WTC11 (cell line): ENCODE results near the gene SLC16A10. TPM values are rescaled to one million over a fixed set of nuclear protein-coding genes. Genes with fewer than 3 reads are reported as not detected.
"Not testable (repeated sequence)": the region's sequence is repeated elsewhere in the genome, so short reads cannot be mapped to it uniquely, and the experiment has no call there.

Source experiments
- ATAC-seq: fragments of 200-7000 bp; cut with Tn5 transposase; 2 replicates; pipeline ENCODE4 v1.10.0; 2021; ENCODE audit warnings: mild to moderate bottlenecking, moderate library complexity
- CTCF ChIA-PET: fragments of 300-600 bp; sonication (Branson Sonifier 250); formaldehyde crosslinking; loops from one replicate; lab custom pipeline; 2021; ENCODE audit warnings: antibody characterized with exemption; lab: Charles Lee
- POLR2A ChIA-PET: fragments of 350-600 bp; sonication (Branson Sonifier 250); formaldehyde crosslinking; loops from one replicate; lab custom pipeline; 2021; ENCODE audit warnings: antibody characterized with exemption; lab: Charles Lee
- DNase-seq: peaks from one replicate; pipeline ENCODE4 v3.0.0; 2021; ENCODE audit warnings: low spot score
- H3K27ac Mint-ChIP-seq: 2 replicates; pipeline ENCODE4 v1.8.0; 2021; ENCODE audit warnings: mixed read lengths
- H3K27me3 Mint-ChIP-seq: 2 replicates; pipeline ENCODE4 v1.8.0; 2021; ENCODE audit warnings: low read depth, mild to moderate bottlenecking, moderate library complexity, mixed read lengths
- H3K36me3 Mint-ChIP-seq: 2 replicates; pipeline ENCODE4 v1.8.0; 2021; ENCODE audit warnings: mixed read lengths
- H3K4me1 Mint-ChIP-seq: 2 replicates; pipeline ENCODE4 v1.8.0; 2022; ENCODE audit warnings: mixed read lengths
- H3K4me3 Mint-ChIP-seq: 2 replicates; pipeline ENCODE4 v1.8.0; 2021; ENCODE audit warnings: mild to moderate bottlenecking, moderate library complexity, mixed read lengths
- H3K9me3 Mint-ChIP-seq: 2 replicates; pipeline ENCODE4 v1.8.0; 2021; ENCODE audit warnings: mixed read lengths
- ATF6 ChIP-seq: sonication (generic); formaldehyde crosslinking; IDR thresholded peaks from 2 replicates; pipeline ENCODE4 v1.8.1; 2023; ENCODE audit warnings: mild to moderate bottlenecking, missing genetic modification reagents
- CTCF ChIP-seq: fragments of 200-600 bp; IDR thresholded peaks from 2 replicates; pipeline ENCODE4 v1.8.0; 2022; ENCODE audit warnings: antibody characterized with exemption
- EMX1 ChIP-seq: fragments of 250-450 bp; sonication (Bioruptor Pico); IDR thresholded peaks from 2 replicates; pipeline ENCODE4 v1.8.0; 2021; ENCODE audit warnings: mild to moderate bottlenecking
- GTF2I ChIP-seq: fragments of 250-450 bp; sonication (Bioruptor Pico); conservative IDR thresholded peaks from 2 replicates; pipeline ENCODE4 v1.4.0; 2021; ENCODE audit warnings: mild to moderate bottlenecking
- MXD4 ChIP-seq: fragments of 250-450 bp; sonication (Bioruptor Pico); IDR thresholded peaks from 2 replicates; pipeline ENCODE4 v1.8.0; 2021; ENCODE audit warnings: mild to moderate bottlenecking, moderate library complexity, borderline replicate concordance
- MYBL2 ChIP-seq: sonication (generic); formaldehyde crosslinking; IDR thresholded peaks from 2 replicates; pipeline ENCODE4 v1.8.1; 2023; ENCODE audit warnings: mild to moderate bottlenecking, moderate library complexity, missing genetic modification reagents
- RORB ChIP-seq: fragments of 250-450 bp; sonication (Bioruptor Pico); IDR thresholded peaks from 2 replicates; pipeline ENCODE4 v1.9.0; 2021; ENCODE audit warnings: mild to moderate bottlenecking
- SMAD4 ChIP-seq: sonication (generic); formaldehyde crosslinking; IDR thresholded peaks from 2 replicates; pipeline ENCODE4 v1.8.0; 2022; ENCODE audit warnings: mild to moderate bottlenecking, missing genetic modification reagents
- total RNA-seq: library from RNA; stranded (reverse); gene quantifications from 3 replicates; pipeline ENCODE4 v1.2.3, GENCODE V29; 2021

The SLC16A10 gene
- total RNA-seq, 1 experiment from 2014 or later = 18.4 TPM

GRCh38 chr6:111124406-111124805 lies 37.1 kb downstream of the SLC16A10 start:
- Mint-ChIP-seq H3K9me3 (no peaks in the 10 kb centered on the region), H3K4me1 (peaks cover 3% of the 10 kb centered on the region; the same call in 1 of the 2 replicates), H3K27me3 (no peaks in the 10 kb centered on the region), H3K4me3 (no peak overlapping the region), H3K36me3 (no peaks in the 10 kb centered on the region), H3K27ac (no peak overlapping the region)
- CTCF ChIA-PET = no interaction called here
- no peak for TF ChIP-seq EMX1 (CRISPR knock-in tag)
- no peak for TF ChIP-seq ATF6 (CRISPR knock-in tag)
- POLR2A ChIA-PET = no interaction called here
- ATAC-seq (no peak), DNase-seq (no peak)

- Mint-ChIP-seq H3K27ac (no peak overlapping the region), H3K4me1 (peaks cover 14% of the 10 kb centered on the region), H3K36me3 (no peaks in the 10 kb centered on the region), H3K27me3 (no peaks in the 10 kb centered on the region), H3K9me3 (0 out of 2 replicates have a peak, but pooled peaks cover 3% of the 10 kb centered on the region), H3K4me3 (no peak overlapping the region)
- no peak for TF ChIP-seq MYBL2 (CRISPR knock-in tag)
- TF ChIP-seq CTCF = no peak
- TF ChIP-seq SMAD4 (CRISPR knock-in tag) = no peak
- no peak for TF ChIP-seq RORB (CRISPR knock-in tag)
- no peak for TF ChIP-seq MXD4 (CRISPR knock-in tag)
- no peak for TF ChIP-seq GTF2I (CRISPR knock-in tag)
- ATAC-seq (no peak), DNase-seq (no peak)
- CTCF ChIA-PET = no interaction called here
- POLR2A ChIA-PET = no interaction called here
Observed at GRCh38 chr6:111129013-111129412, 41.7 kb downstream of the SLC16A10 start.

GRCh38 chr6:111131018-111131417 lies 43.7 kb downstream of the SLC16A10 start:
- H3K27ac Mint-ChIP-seq, POLR2A ChIA-PET, H3K4me3 Mint-ChIP-seq, H3K27me3 Mint-ChIP-seq, ATAC-seq, DNase-seq, H3K9me3 Mint-ChIP-seq, H3K36me3 Mint-ChIP-seq: not testable (repeated sequence)
- peaks cover 17% of the 10 kb centered on the region for H3K4me1 Mint-ChIP-seq
- CTCF ChIA-PET = interaction anchor here (0.6 to 1.1 kb wide), 2 partner anchors 79 to 126 kb away, joined by 3 read pairs; no protein-coding TSS in a partner anchor

- H3K27ac Mint-ChIP-seq, H3K4me3 Mint-ChIP-seq, H3K36me3 Mint-ChIP-seq, POLR2A ChIA-PET, CTCF ChIA-PET, H3K9me3 Mint-ChIP-seq, H3K27me3 Mint-ChIP-seq, ATAC-seq, DNase-seq: not testable (repeated sequence)
- H3K4me1 Mint-ChIP-seq = peaks cover 15% of the 10 kb centered on the region
Observed at GRCh38 chr6:111132669-111133068, 45.4 kb downstream of the SLC16A10 start.

GRCh38 chr6:111134236-111134869 lies 47.0 kb downstream of the SLC16A10 start:
- H3K4me3 Mint-ChIP-seq, CTCF ChIA-PET, POLR2A ChIA-PET, DNase-seq, H3K9me3 Mint-ChIP-seq, H3K27ac Mint-ChIP-seq, ATAC-seq, H3K36me3 Mint-ChIP-seq, H3K27me3 Mint-ChIP-seq: not testable (repeated sequence)
- peaks cover 15% of the 10 kb centered on the region for H3K4me1 Mint-ChIP-seq

- DNase-seq, POLR2A ChIA-PET: not testable (repeated sequence)
Observed at GRCh38 chr6:111137489-111138093, 50.3 kb downstream of the SLC16A10 start.

More at GRCh38 chr6:111137489-111138093, 50.3 kb downstream of the SLC16A10 start:
- CTCF ChIA-PET, H3K4me1 Mint-ChIP-seq, H3K4me3 Mint-ChIP-seq, ATAC-seq, H3K27ac Mint-ChIP-seq, H3K27me3 Mint-ChIP-seq, H3K36me3 Mint-ChIP-seq, H3K9me3 Mint-ChIP-seq: not testable (repeated sequence)
